Globus pallidus (tissue), 1 donor: ENCODE measurements around the gene LCLAT1.

Experiments used
- DNase-seq: peaks from one replicate; pipeline ENCODE4 v3.0.0-alpha.2; 2015; ENCODE audit warnings: low spot score

LCLAT1 gene

GRCh38 chr2:30516166-30516565, 69.1 kb downstream of the LCLAT1 start:
- DNase-seq, result no peak

GRCh38 chr2:30519796-30520195, 72.8 kb downstream of the LCLAT1 start:
- no peak for DNase-seq

GRCh38 chr2:30522421-30522820, 75.4 kb downstream of the LCLAT1 start:
- no peak for DNase-seq

- DNase-seq, result no peak
Observed at GRCh38 chr2:30527411-30527810, 80.4 kb downstream of the LCLAT1 start.

- DNase-seq, result no peak
Observed at GRCh38 chr2:30527859-30528258, 80.8 kb downstream of the LCLAT1 start.

- DNase-seq, result no peak
Observed at GRCh38 chr2:30530346-30530745, 83.3 kb downstream of the LCLAT1 start.

GRCh38 chr2:30541680-30542079, 94.6 kb downstream of the LCLAT1 start:
- no peak for DNase-seq

- no peak for DNase-seq
Observed at GRCh38 chr2:30545875-30546274, 98.8 kb downstream of the LCLAT1 start.

- no peak for DNase-seq
Observed at GRCh38 chr2:30548386-30548785, 101.3 kb downstream of the LCLAT1 start.

- DNase-seq, result no peak
Observed at GRCh38 chr2:30549096-30549495, 102.0 kb downstream of the LCLAT1 start.

GRCh38 chr2:30559544-30560275, 112.7 kb downstream of the LCLAT1 start:
- no peak for DNase-seq

- DNase-seq, result no peak
Observed at GRCh38 chr2:30561349-30561748, 114.3 kb downstream of the LCLAT1 start.

GRCh38 chr2:30565851-30566358, 118.9 kb downstream of the LCLAT1 start:
- DNase-seq, result no peak

GRCh38 chr2:30566631-30567030, 119.6 kb downstream of the LCLAT1 start:
- DNase-seq, result no peak

- DNase-seq, result no peak
Observed at GRCh38 chr2:30567317-30567716, 120.3 kb downstream of the LCLAT1 start.

- DNase-seq, result no peak
Observed at GRCh38 chr2:30569946-30570345, 122.9 kb downstream of the LCLAT1 start.

- no peak for DNase-seq
Observed at GRCh38 chr2:30577151-30577550, 130.1 kb downstream of the LCLAT1 start.

- DNase-seq, result no peak
Observed at GRCh38 chr2:30580391-30580790, 133.3 kb downstream of the LCLAT1 start.

GRCh38 chr2:30582521-30582920, 135.5 kb downstream of the LCLAT1 start:
- no peak for DNase-seq

- no peak for DNase-seq
Observed at GRCh38 chr2:30583204-30583749, 136.2 kb downstream of the LCLAT1 start.

GRCh38 chr2:30584116-30584515, 137.1 kb downstream of the LCLAT1 start:
- no peak for DNase-seq

GRCh38 chr2:30588994-30589393, 141.9 kb downstream of the LCLAT1 start:
- DNase-seq, result no peak

GRCh38 chr2:30590407-30590806, 143.4 kb downstream of the LCLAT1 start:
- DNase-seq, result no peak

- no peak for DNase-seq
Observed at GRCh38 chr2:30591186-30591585, 144.1 kb downstream of the LCLAT1 start.
